Psoas muscle (tissue), 8 donors: ENCODE data around the gene ERLIN1. TPM values are rescaled to one million over a fixed set of nuclear protein-coding genes. Genes with fewer than 3 reads are reported as not detected.

Experiments
- ATAC-seq, 4 donors: fragments of 200-7000 bp; cut with Tn5 transposase; one replicate each; pipeline ENCODE4 v1.9.1; 2020; ENCODE audit warnings: moderate library complexity in 3 of 4, mild to moderate bottlenecking in 2 of 4
- DNase-seq, 2 donors: peaks; one replicate each; pipeline ENCODE4 v3.0.0-alpha.2; 2020
- H3K27ac ChIP-seq: fragments of 200-600 bp; one replicate; pipeline ENCODE4 v1.8.0; 2022
- H3K27me3 ChIP-seq, 3 donors: fragments of 200-600 bp in 1 of 3; one replicate each; pipeline versions ENCODE4 v1.6.1 to v1.8.0; 2013 to 2022; ENCODE audit warnings: low read length in 2 of 3, mild to moderate bottlenecking in 2 of 3, moderate library complexity in 1 of 3; ENCODE audit not compliant: insufficient read depth in 3 of 3
- H3K36me3 ChIP-seq, 2 donors: fragments of 200-600 bp in 1 of 2; one replicate each; pipeline versions ENCODE4 v1.6.1 to v1.8.0; 2013 to 2022; ENCODE audit warnings: low read depth in 1 of 2, mild to moderate bottlenecking in 1 of 2, moderate library complexity in 1 of 2; ENCODE audit not compliant: insufficient read depth in 1 of 2
- H3K4me1 ChIP-seq: fragments of 200-600 bp; one replicate; pipeline ENCODE4 v1.8.0; 2022
- H3K4me3 ChIP-seq: fragments of 200-600 bp; one replicate; pipeline ENCODE4 v1.8.0; 2022; ENCODE audit warnings: mild to moderate bottlenecking
- H3K9me3 ChIP-seq: fragments of 200-600 bp; one replicate; pipeline ENCODE4 v1.8.0; 2022
- CTCF ChIP-seq: fragments of 200-600 bp; IDR thresholded peaks from one replicate; pipeline ENCODE4 v1.8.0; 2022; ENCODE audit warnings: antibody characterized with exemption
- WGBS, 3 donors: extraction: QIAGEN DNeasy Blood & Tissue Kit; methylation state at CpG; one replicate each; pipeline versions ENCODE4 v1.1.6 to v1.1.7; 2013; 5-methylcytosine and 5-hydroxymethylcytosine counted together
- intact Hi-C, 2 donors: fragments of 100-400 bp; cut with DNase I; formaldehyde crosslinking; loops; one replicate each; pipeline versions ENCODE4 v1.11.0 to v1.14.2; 2022
- long read RNA-seq, 2 donors: library from polyadenylated mRNA; unstranded; transcript quantifications; one replicate each; pipeline ENCODE4 v2.0.0, GENCODE V29; 2021
- polyA plus RNA-seq, 3 donors: library from polyadenylated mRNA; stranded (reverse); fragments of 200-250 nt; gene quantifications; one replicate each; pipeline ENCODE4 v1.2.3, GENCODE V29; 2013
- total RNA-seq, 4 donors: library from RNA; stranded (reverse); fragmentation: NEBNext Ultra II Directional in 2 of 4; extraction: Animal tissue kit (Norgen Biotek cat#: 25700) in 2 of 4; gene quantifications; one replicate each; pipeline versions ENCODE4 v1.2.1 to v1.2.4, GENCODE V29; 2021 to 2023
- donor health status: healthy with polysubstance abuse.
- donor health status: DM: no; HTN: no; CAD: no; lungs with moderate emphysema.
- donor health status: Bipolar disorder and iron deficiency.
- donor health status: healthy.
- donor health status: DM: yes; HTN: yes; CAD: no.
- donor health status: DM: no; HTN: no; CAD: no.
- donor health status: DM: no; HTN: no; CAD: no.
- donor health status: DM: yes; HTN: yes; CAD: no.

Gene ERLIN1
- 10 to 100 TPM in 2 of 4 donors, 1 to 10 TPM in 2; 8.3 to 11.6 (median 10.0) TPM for total RNA-seq
- 10 to 100 TPM in 2 of 3 donors, 1 to 10 TPM in 1; 6.8 to 15.2 (median 14.3) TPM for polyA plus RNA-seq
- long read RNA-seq, donor 1, transcript ERLIN1-202 (12 exons, 1,453 nt), result major isoform, 9 of 15 reads
- long read RNA-seq, donor 1, partial matches to known transcripts, result 2 of 15 reads
- long read RNA-seq, donor 1, other reads (novel, unspliced or antisense), result 4 of 15 reads
- long read RNA-seq, donor 2, transcript ERLIN1-202 (12 exons, 1,453 nt), result major isoform, 19 of 34 reads
- long read RNA-seq, donor 2, partial matches to known transcripts, result 3 of 34 reads
- long read RNA-seq, donor 2, other reads (novel, unspliced or antisense), result 12 of 34 reads

GRCh38 chr10:100185364-100186252, at the start of gene ERLIN1:
Gene ERLIN1, minus strand, starts transcription at chr10:100186029. Its CDS starts 403 bp downstream, at chr10:100185626.
- peak; percentile 98 to 99 (median 98) for ATAC-seq
- no peaks in the 10 kb centered on the region for H3K27me3 ChIP-seq

GRCh38 chr10:100232101-100232500, 46.3 kb upstream of the ERLIN1 start:
- no peaks in the 10 kb centered on the region for H3K27me3 ChIP-seq
- H3K4me3 ChIP-seq, result no peak overlapping the region
- peaks cover 14% of the 10 kb centered on the region for H3K4me1 ChIP-seq
- no peak overlapping the region for H3K27ac ChIP-seq
- DNase-seq, result no peak
- intact Hi-C loops, result no loop called here
- H3K36me3 ChIP-seq, result peaks cover 13 to 62% of the 10 kb centered on the region in 2 donors
- no peaks in the 10 kb centered on the region for H3K9me3 ChIP-seq
- WGBS, 3 donors, result 61 to 63% (median 62%) methylated on average over 2 of the region's 2 CpGs
- no peak for ATAC-seq
- no peak for TF ChIP-seq CTCF

More at GRCh38 chr10:100185364-100186252, at the start of gene ERLIN1:
- DNase-seq, result peak; percentile 94 to 97
- intact Hi-C loops, result loop anchor here in 1 of 2 donors (5.0 kb wide), 1 partner anchor 82 kb away; the partner anchor contains the start of gene CWF19L1
- TF ChIP-seq CTCF, result no peak
- Histone ChIP-seq H3K4me3 (peak within 1 kb of the TSS; percentile 93), H3K9me3 (no peaks in the 10 kb centered on the region), H3K4me1 (peaks cover 26% of the 10 kb centered on the region), H3K36me3 (peaks cover 0 to 45% of the 10 kb centered on the region in 2 donors), H3K27ac (peak within 1 kb of the TSS; percentile 93)
- WGBS, 3 donors, result 0 to 1% (median 1%) methylated on average over 65 of the region's 65 CpGs

- Histone ChIP-seq H3K4me1 (peaks cover 14% of the 10 kb centered on the region), H3K27me3 (no peaks in the 10 kb centered on the region), H3K9me3 (no peaks in the 10 kb centered on the region), H3K4me3 (peak overlapping the region; percentile 94), H3K36me3 (peaks cover 8 to 54% of the 10 kb centered on the region in 2 donors), H3K27ac (peak overlapping the region; percentile 84)
- intact Hi-C loops, result no loop called here
- peak in 1 of 2 donors; percentile 54 for DNase-seq
- ATAC-seq, result peak in 1 of 4 donors; percentile 15
- TF ChIP-seq CTCF, result no peak
- 54 to 56% (median 55%) methylated on average over 21 of the region's 21 CpGs for WGBS, 3 donors
These were observed 44.1 kb upstream of the ERLIN1 start for GRCh38 chr10:100229819-100230422.

- Histone ChIP-seq H3K27me3 (no peaks in the 10 kb centered on the region), H3K4me1 (peaks cover 11% of the 10 kb centered on the region), H3K27ac (no peak overlapping the region), H3K36me3 (peaks cover 6 to 75% of the 10 kb centered on the region in 2 donors), H3K9me3 (no peaks in the 10 kb centered on the region), H3K4me3 (no peak overlapping the region)
- ATAC-seq (no peak), DNase-seq (no peak)
- WGBS, 3 donors, result 77 to 79% (median 78%) methylated on average over 5 of the region's 5 CpGs
- intact Hi-C loops, result no loop called here
- no peak for TF ChIP-seq CTCF
These were observed 38.0 kb upstream of the ERLIN1 start for GRCh38 chr10:100223879-100224278.
